PC-9 (cell line): ENCODE data around the gene RRP15. TPM values are rescaled to one million over a fixed set of nuclear protein-coding genes. Genes with fewer than 3 reads are reported as not detected.

ENCODE experiments used
- BruUV-seq: library from RNA; stranded (reverse); fragments of 400-500 nt; replicated peaks from 2 replicates; lab custom pipeline; 2021; lab: Mats Ljungman, UMichigan
- CTCF ChIA-PET: fragments of 300-600 bp; sonication (Branson Sonifier 250); formaldehyde crosslinking; loops from one replicate; lab custom pipeline; 2022; ENCODE audit warnings: antibody characterized with exemption; lab: Charles Lee
- POLR2A ChIA-PET: fragments of 300-600 bp; sonication (Branson Sonifier 250); formaldehyde crosslinking; loops from one replicate; lab custom pipeline; 2022; ENCODE audit warnings: antibody characterized with exemption; ENCODE audit not compliant: unreplicated experiment; lab: Charles Lee
- DNase-seq, 2 experiments: peaks; one replicate each; pipeline versions ENCODE4 v3.0.0 to v3.0.0-alpha.2; 2015 to 2022; ENCODE audit warnings: mixed read lengths in 1 of 2
- H2AFZ ChIP-seq: fragments of 200-600 bp; sonication (generic); 2 replicates; pipeline ENCODE4 v1.8.1; 2017; ENCODE audit warnings: antibody characterized with exemption
- H3F3A ChIP-seq: fragments of 200-600 bp; sonication (generic); 2 replicates; pipeline ENCODE4 v1.8.1; 2017; ENCODE audit warnings: antibody characterized with exemption, mild to moderate bottlenecking, low read depth; ENCODE audit not compliant: insufficient read depth
- H3K27ac ChIP-seq: fragments of 200-600 bp; sonication (generic); 2 replicates; pipeline ENCODE4 v1.6.1; 2016; ENCODE audit warnings: mixed run types
- H3K27me3 ChIP-seq: fragments of 200-600 bp; sonication (generic); 2 replicates; pipeline ENCODE4 v1.6.1; 2016; ENCODE audit warnings: low read depth, mixed run types; ENCODE audit not compliant: insufficient read depth
- H3K36me3 ChIP-seq: fragments of 200-600 bp; sonication (generic); 2 replicates; pipeline ENCODE4 v1.6.1; 2016; ENCODE audit warnings: low read depth, mixed run types
- H3K4me1 ChIP-seq: fragments of 200-600 bp; sonication (generic); replicated peaks from 2 replicates; pipeline ENCODE4 v1.6.1; 2016; ENCODE audit warnings: mixed run types; ENCODE audit not compliant: insufficient read depth
- H3K4me2 ChIP-seq: fragments of 200-600 bp; sonication (generic); 2 replicates; pipeline ENCODE4 v1.6.1; 2017; ENCODE audit warnings: mixed run types
- H3K4me3 ChIP-seq: fragments of 200-600 bp; sonication (generic); 2 replicates; pipeline ENCODE4 v1.6.1; 2016; ENCODE audit warnings: mixed run types
- H3K79me2 ChIP-seq: fragments of 200-600 bp; sonication (generic); 2 replicates; pipeline ENCODE4 v1.6.1; 2017; ENCODE audit warnings: low read depth, mixed run types
- H3K9me2 ChIP-seq: fragments of 200-600 bp; sonication (generic); 2 replicates; pipeline ENCODE4 v1.8.1; 2017; ENCODE audit warnings: mild to moderate bottlenecking; ENCODE audit not compliant: insufficient read depth
- H3K9me3 ChIP-seq: fragments of 200-600 bp; sonication (generic); 2 replicates; pipeline ENCODE4 v1.8.1; 2016; ENCODE audit warnings: low read depth; ENCODE audit not compliant: insufficient read depth
- H4K20me1 ChIP-seq: fragments of 200-600 bp; sonication (generic); 2 replicates; pipeline ENCODE4 v1.8.1; 2017; ENCODE audit not compliant: insufficient read depth
- EZH2 ChIP-seq: fragments of 200-600 bp; sonication (generic); IDR thresholded peaks from 2 replicates; pipeline ENCODE4 v1.8.0; 2017; ENCODE audit warnings: antibody characterized with exemption, low read depth
- intact Hi-C: fragments of 100-400 bp; cut with micrococcal nuclease; formaldehyde crosslinking; loops from one replicate; pipeline ENCODE4 v1.10.0; 2022; ENCODE audit not compliant: unreplicated experiment
- total RNA-seq: library from RNA; stranded (reverse); gene quantifications from 2 replicates; pipeline ENCODE4 v1.2.3, GENCODE V29; 2021
- TF ChIP-seq, protein P1 (sequence below): fragments of 200-600 bp; sonication (generic); conservative IDR thresholded peaks from 2 replicates; pipeline ENCODE4 v1.6.1; 2017; ENCODE audit warnings: mixed run types, antibody characterized with exemption, mild to moderate bottlenecking, moderate library complexity

Gene RRP15
- total RNA-seq, 1 experiment from 2014 or later, result 24.9 TPM

DNA sequence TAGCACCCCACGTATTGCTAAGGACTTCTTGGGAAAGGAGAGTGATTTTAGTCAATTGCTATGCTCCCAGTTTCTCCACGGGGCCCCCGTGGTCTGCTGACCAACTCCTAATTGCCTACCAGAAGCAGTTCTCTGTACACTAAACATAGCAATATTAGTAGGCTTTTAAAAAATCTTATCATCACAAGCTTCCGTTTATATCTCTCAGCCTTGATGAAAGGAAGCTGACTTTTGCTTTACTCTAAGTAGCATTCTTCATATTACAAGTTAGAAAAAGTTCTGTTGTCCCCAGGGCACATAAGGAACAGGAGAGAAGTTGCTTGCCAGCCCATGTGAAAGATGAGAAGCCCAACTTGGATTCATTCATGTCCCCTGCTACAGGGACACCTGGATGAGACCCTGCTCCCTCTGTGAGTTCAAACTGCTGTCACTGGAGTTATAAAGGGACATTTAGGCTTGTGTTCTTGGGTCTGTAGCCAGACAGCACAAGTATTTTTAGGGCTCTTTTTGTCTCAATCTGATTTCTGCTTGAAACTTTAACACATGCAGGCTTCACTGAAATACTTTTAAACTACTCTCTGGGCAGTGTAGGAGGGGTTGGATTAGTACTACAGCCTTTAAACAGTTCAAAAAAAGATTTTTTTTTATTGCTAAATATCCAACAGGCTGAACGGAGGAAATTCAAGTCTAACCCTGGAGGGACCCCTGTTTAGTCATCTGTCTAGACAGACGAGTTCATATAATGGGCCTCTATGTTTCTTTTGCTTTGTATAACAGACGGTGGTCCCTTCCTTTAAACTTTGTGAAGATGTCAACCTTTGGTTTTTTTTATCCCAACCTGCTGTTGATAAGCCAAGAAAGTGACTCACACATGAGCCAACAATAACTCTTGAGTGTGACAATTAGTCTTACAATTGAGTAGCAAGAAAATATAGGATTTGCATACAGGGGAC is 89.6 kb downstream of the RRP15 start:
- Histone ChIP-seq H3K27me3 (no peaks in the 10 kb centered on the region), H3K27ac (peak overlapping the region; percentile 53), H3K9me3 (no peaks in the 10 kb centered on the region), H3K4me1 (peaks cover 62% of the 10 kb centered on the region), H4K20me1 (no peaks in the 10 kb centered on the region), H3K9me2 (no peaks in the 10 kb centered on the region), H3K36me3 (0 out of 2 replicates have a peak, but pooled peaks cover 10% of the 10 kb centered on the region), H3F3A (peaks cover 38% of the 10 kb centered on the region), H2AFZ (no peak overlapping the region), H3K4me2 (peak overlapping the region; percentile 76), H3K79me2 (peaks cover 85% of the 10 kb centered on the region), H3K4me3 (no peak overlapping the region)
- peak; percentile 18 to 69 for DNase-seq
- POLR2A ChIA-PET, result interaction anchor here (0.6 to 0.7 kb wide), 5 partner anchors 12 to 105 kb away, joined by 3 to 6 read pairs (median 4); no protein-coding TSS in a partner anchor
- CTCF ChIA-PET, result interaction anchor here (0.6 kb wide), 1 partner anchor 114 kb away, joined by 4 read pairs; no protein-coding TSS in a partner anchor
- no TSS peak for BruUV-seq
- TF ChIP-seq EZH2, result no peak
- TF ChIP-seq, protein P1, sequence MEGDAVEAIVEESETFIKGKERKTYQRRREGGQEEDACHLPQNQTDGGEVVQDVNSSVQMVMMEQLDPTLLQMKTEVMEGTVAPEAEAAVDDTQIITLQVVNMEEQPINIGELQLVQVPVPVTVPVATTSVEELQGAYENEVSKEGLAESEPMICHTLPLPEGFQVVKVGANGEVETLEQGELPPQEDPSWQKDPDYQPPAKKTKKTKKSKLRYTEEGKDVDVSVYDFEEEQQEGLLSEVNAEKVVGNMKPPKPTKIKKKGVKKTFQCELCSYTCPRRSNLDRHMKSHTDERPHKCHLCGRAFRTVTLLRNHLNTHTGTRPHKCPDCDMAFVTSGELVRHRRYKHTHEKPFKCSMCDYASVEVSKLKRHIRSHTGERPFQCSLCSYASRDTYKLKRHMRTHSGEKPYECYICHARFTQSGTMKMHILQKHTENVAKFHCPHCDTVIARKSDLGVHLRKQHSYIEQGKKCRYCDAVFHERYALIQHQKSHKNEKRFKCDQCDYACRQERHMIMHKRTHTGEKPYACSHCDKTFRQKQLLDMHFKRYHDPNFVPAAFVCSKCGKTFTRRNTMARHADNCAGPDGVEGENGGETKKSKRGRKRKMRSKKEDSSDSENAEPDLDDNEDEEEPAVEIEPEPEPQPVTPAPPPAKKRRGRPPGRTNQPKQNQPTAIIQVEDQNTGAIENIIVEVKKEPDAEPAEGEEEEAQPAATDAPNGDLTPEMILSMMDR, result no peak
- intact Hi-C loops, result loop anchor here (5.0 kb wide), 1 partner anchor 53 kb away; no protein-coding TSS in a partner anchor

DNA sequence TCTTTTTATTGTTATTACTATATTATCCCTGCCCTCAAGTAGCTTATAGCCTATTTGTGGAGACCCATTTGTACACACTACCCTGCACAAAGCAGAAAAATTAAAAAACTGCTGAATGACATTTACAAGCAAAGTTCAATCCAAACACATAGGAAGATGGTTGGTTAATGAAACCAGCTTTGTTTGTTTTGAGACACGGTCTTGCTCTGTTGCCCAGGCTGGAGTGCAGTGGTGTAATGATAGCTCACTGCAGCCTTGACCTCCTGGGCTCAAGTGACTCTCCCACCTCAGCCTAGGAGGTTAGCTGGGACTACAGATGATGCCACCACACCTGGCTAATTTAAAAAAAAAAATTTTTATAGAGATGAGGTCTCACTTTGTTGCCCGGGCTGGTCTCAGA is 91.6 kb downstream of the RRP15 start:
- TSS peak; percentile 96 for BruUV-seq

More for the DNA sequence above, 91.6 kb downstream of the RRP15 start:
- no peaks in the 10 kb centered on the region for H4K20me1 ChIP-seq
- peak in 1 of 2 experiments; percentile 46 for DNase-seq
- ChIA-PET CTCF (no interaction called here), POLR2A (interaction anchor here (0.6 to 1.3 kb wide), 6 partner anchors 28 to 498 kb away, joined by 3 to 7 read pairs (median 4); partner anchors contain the start of gene TGFB2)
- H3K36me3 ChIP-seq, result 0 out of 2 replicates have a peak, but pooled peaks cover 4% of the 10 kb centered on the region
- H3K79me2 ChIP-seq, result peaks cover 80% of the 10 kb centered on the region
- H3K4me2 ChIP-seq, result peak overlapping the region; percentile 76
- peak overlapping the region; percentile 36 for H3K4me3 ChIP-seq
- no peak for TF ChIP-seq EZH2
- TF ChIP-seq, protein P1, result no peak
- intact Hi-C loops, result loop anchor here (1.0 to 5.0 kb wide), 8 partner anchors 28 to 330 kb away; no protein-coding TSS in a partner anchor
- H3K9me3 ChIP-seq, result no peaks in the 10 kb centered on the region
- no peak overlapping the region for H2AFZ ChIP-seq
- no peaks in the 10 kb centered on the region for H3K9me2 ChIP-seq
- peaks cover 49% of the 10 kb centered on the region for H3F3A ChIP-seq
- peaks cover 80% of the 10 kb centered on the region for H3K4me1 ChIP-seq
- H3K27me3 ChIP-seq, result no peaks in the 10 kb centered on the region
- peak overlapping the region; percentile 91 for H3K27ac ChIP-seq
